B cell (primary cell): ENCODE data around the gene ABTB2.

Experiments used
- CTCF ChIP-seq: fragments of 200-600 bp; IDR thresholded peaks from one replicate; pipeline ENCODE4 v1.8.0; 2022; ENCODE audit warnings: antibody characterized with exemption, mild to moderate bottlenecking
- EZH2 ChIP-seq: IDR thresholded peaks from 2 replicates; pipeline ENCODE4 v1.6.1; 2012; ENCODE audit warnings: borderline replicate concordance, low read depth, mild to moderate bottlenecking, moderate library complexity, low read length; ENCODE audit not compliant: insufficient read depth, poor library complexity, severe bottlenecking

- TF ChIP-seq CTCF (no peak), EZH2 (no peak)
Observed at GRCh38 chr11:34145073-34145472, 212.7 kb downstream of the ABTB2 start.
